Osteoblast (primary cell): Measurements from ENCODE around the gene DCD. TPM values are rescaled to one million over a fixed set of nuclear protein-coding genes. Genes with fewer than 3 reads are reported as not detected.
A peak's percentile ranks its signal among the peaks of the same experiment; 100 is the strongest.

Experiments
- DNase-seq: peaks from one replicate; pipeline ENCODE4 v3.0.0; 2011; ENCODE audit warnings: low spot score, mixed read lengths; ENCODE audit not compliant: insufficient read length; ENCODE audit errors: missing footprints
- H2AFZ ChIP-seq: 2 replicates; pipeline ENCODE4 v1.6.0; 2011; ENCODE audit warnings: mild to moderate bottlenecking, low read length
- H3K27ac ChIP-seq: 2 replicates; pipeline ENCODE4 v1.5.1; 2011; ENCODE audit warnings: mild to moderate bottlenecking, low read depth, low read length, moderate library complexity
- H3K27me3 ChIP-seq: 2 replicates; pipeline ENCODE4 v1.6.0; 2012; ENCODE audit warnings: mild to moderate bottlenecking, control low read depth, inconsistent platforms, low read length, moderate library complexity; ENCODE audit not compliant: insufficient read depth
- H3K36me3 ChIP-seq: 2 replicates; pipeline ENCODE4 v1.5.1; 2011; ENCODE audit warnings: mild to moderate bottlenecking, low read length, control low read depth, moderate library complexity; ENCODE audit not compliant: insufficient read depth
- H3K4me1 ChIP-seq: 2 replicates; pipeline ENCODE4 v1.5.1; 2011; ENCODE audit warnings: mild to moderate bottlenecking, low read length, control low read depth, moderate library complexity; ENCODE audit not compliant: insufficient read depth
- H3K4me2 ChIP-seq: 2 replicates; pipeline ENCODE4 v1.6.0; 2011; ENCODE audit warnings: mild to moderate bottlenecking, low read length; ENCODE audit not compliant: insufficient read depth
- H3K4me3 ChIP-seq: fragments of 200-600 bp; sonication (generic); 3 replicates; pipeline ENCODE4 v1.5.1; 2012; ENCODE audit warnings: mild to moderate bottlenecking, low read length, inconsistent platforms; ENCODE audit not compliant: insufficient read depth
- H3K79me2 ChIP-seq: 2 replicates; pipeline ENCODE4 v1.6.0; 2012; ENCODE audit warnings: mild to moderate bottlenecking, low read length, control low read depth, inconsistent platforms; ENCODE audit not compliant: insufficient read depth
- H3K9me3 ChIP-seq: 2 replicates; pipeline ENCODE4 v1.5.1; 2011; ENCODE audit warnings: low read depth, low read length, control low read depth
- H4K20me1 ChIP-seq: 2 replicates; pipeline ENCODE4 v1.6.0; 2012; ENCODE audit warnings: mild to moderate bottlenecking, low read length, control low read depth; ENCODE audit not compliant: insufficient read depth
- CTCF ChIP-seq: IDR thresholded peaks from 2 replicates; pipeline ENCODE4 v1.5.1; 2011; ENCODE audit warnings: mild to moderate bottlenecking, low read depth, low read length, moderate library complexity; ENCODE audit errors: extremely low read depth
- total RNA-seq: library from RNA; depleted of rRNA; stranded (reverse); fragments of >200 nt; gene quantifications from 2 replicates; pipeline ENCODE4 v1.2.3, GENCODE V29; 2012

The DCD gene
- total RNA-seq, 1 donor, result not detected

- no peak for TF ChIP-seq CTCF
- no peak for DNase-seq
- no peaks in the 10 kb centered on the region for H3K79me2 ChIP-seq
- no peaks in the 10 kb centered on the region for H3K4me1 ChIP-seq
- peaks cover 12% of the 10 kb centered on the region for H3K27me3 ChIP-seq
- H3K9me3 ChIP-seq, result no peaks in the 10 kb centered on the region
- H3K4me2 ChIP-seq, result no peak overlapping the region
- no peak overlapping the region for H2AFZ ChIP-seq
- no peaks in the 10 kb centered on the region for H3K36me3 ChIP-seq
- no peak overlapping the region for H3K4me3 ChIP-seq
- no peak overlapping the region for H3K27ac ChIP-seq
- no peaks in the 10 kb centered on the region for H4K20me1 ChIP-seq
Observed at GRCh38 chr12:54604436-54604835, 43.7 kb downstream of the DCD start.

GRCh38 chr12:54603872-54604271 lies 44.3 kb downstream of the DCD start:
- TF ChIP-seq CTCF, result no peak
- Histone ChIP-seq H3K4me2 (no peak overlapping the region), H3K9me3 (no peaks in the 10 kb centered on the region), H3K4me3 (no peak overlapping the region), H3K79me2 (no peaks in the 10 kb centered on the region), H3K36me3 (no peaks in the 10 kb centered on the region), H3K27me3 (peaks cover 15% of the 10 kb centered on the region), H2AFZ (no peak overlapping the region), H4K20me1 (no peaks in the 10 kb centered on the region), H3K27ac (no peak overlapping the region), H3K4me1 (no peaks in the 10 kb centered on the region)
- DNase-seq, result no peak

- H3K27ac ChIP-seq, result no peak overlapping the region
- no peaks in the 10 kb centered on the region for H3K79me2 ChIP-seq
- H3K4me1 ChIP-seq, result no peaks in the 10 kb centered on the region
- peak; percentile 90 for TF ChIP-seq CTCF
- no peaks in the 10 kb centered on the region for H3K9me3 ChIP-seq
- no peak overlapping the region for H3K4me2 ChIP-seq
- no peaks in the 10 kb centered on the region for H3K36me3 ChIP-seq
- no peaks in the 10 kb centered on the region for H4K20me1 ChIP-seq
- H3K4me3 ChIP-seq, result no peak overlapping the region
- H3K27me3 ChIP-seq, result peaks cover 13% of the 10 kb centered on the region
- no peak overlapping the region for H2AFZ ChIP-seq
- DNase-seq, result no peak
Observed at GRCh38 chr12:54603173-54603814, 44.9 kb downstream of the DCD start.

GRCh38 chr12:54602661-54603060 lies 45.5 kb downstream of the DCD start:
- Histone ChIP-seq H3K4me1 (no peaks in the 10 kb centered on the region), H4K20me1 (no peaks in the 10 kb centered on the region), H3K4me2 (no peak overlapping the region), H2AFZ (no peak overlapping the region), H3K4me3 (no peak overlapping the region), H3K27ac (no peak overlapping the region), H3K9me3 (no peaks in the 10 kb centered on the region), H3K36me3 (no peaks in the 10 kb centered on the region), H3K79me2 (no peaks in the 10 kb centered on the region), H3K27me3 (peaks cover 15% of the 10 kb centered on the region)
- no peak for TF ChIP-seq CTCF
- DNase-seq, result no peak
